Measurements from ENCODE around the gene ARHGAP45. TPM values are rescaled to one million over a fixed set of nuclear protein-coding genes. Genes with fewer than 3 reads are reported as not detected.

The ARHGAP45 gene
- total RNA-seq, 1 donor from 2014 or later = 20.7 TPM

- no peak for DNase-seq (ENCODE audit: low spot score)
Observed at GRCh38 chr19:1054102-1055027, 12.6 kb upstream of the ARHGAP45 start.

- DNase-seq (ENCODE audit: low spot score) = no peak
Observed at GRCh38 chr19:1055028-1055425, 11.9 kb upstream of the ARHGAP45 start.

- no peak for DNase-seq (ENCODE audit: low spot score)
Observed at GRCh38 chr19:1055886-1056620, 10.9 kb upstream of the ARHGAP45 start.

GRCh38 chr19:1057176-1057855 lies 9.7 kb upstream of the ARHGAP45 start:
- DNase-seq (ENCODE audit: low spot score) = no peak

- DNase-seq (ENCODE audit: low spot score) = no peak
Observed at GRCh38 chr19:1058112-1058511, 8.9 kb upstream of the ARHGAP45 start.

- no peak for DNase-seq (ENCODE audit: low spot score)
Observed at GRCh38 chr19:1060689-1061088, 6.3 kb upstream of the ARHGAP45 start.

GRCh38 chr19:1061987-1062386 lies 5.0 kb upstream of the ARHGAP45 start:
- no peak for DNase-seq (ENCODE audit: low spot score)

GRCh38 chr19:1062387-1063029 lies 4.5 kb upstream of the ARHGAP45 start:
- DNase-seq (ENCODE audit: low spot score) = no peak

- DNase-seq (ENCODE audit: low spot score) = no peak
Observed at GRCh38 chr19:1063030-1063908, 3.7 kb upstream of the ARHGAP45 start.

GRCh38 chr19:1063909-1064660 lies 2.9 kb upstream of the ARHGAP45 start:
- no peak for DNase-seq (ENCODE audit: low spot score)

- no peak for DNase-seq (ENCODE audit: low spot score)
Observed at GRCh38 chr19:1064661-1065605, 2.0 kb upstream of the ARHGAP45 start.

- DNase-seq (ENCODE audit: low spot score) = no peak
Observed at GRCh38 chr19:1065606-1066109, 1.3 kb upstream of the ARHGAP45 start.

GRCh38 chr19:1066251-1066747 lies 668 bp upstream of the ARHGAP45 start:
- DNase-seq (ENCODE audit: low spot score) = no peak

GRCh38 chr19:1067341-1067957 lies 482 bp downstream of the ARHGAP45 start:
- no peak for DNase-seq (ENCODE audit: low spot score)

- DNase-seq (ENCODE audit: low spot score) = no peak
Observed at GRCh38 chr19:1068009-1069001, 1.3 kb downstream of the ARHGAP45 start.

GRCh38 chr19:1069009-1069779 lies 2.2 kb downstream of the ARHGAP45 start:
- DNase-seq (ENCODE audit: low spot score) = peak; percentile 70
